GM08714 (cell line): ENCODE measurements around the gene PCGF1.

Experiments used
- H3K4me3 ChIP-seq: fragments of 200-500 bp; sonication (Bioruptor generic); 2 replicates; pipeline ENCODE4 v1.5.1; 2014; ENCODE audit warnings: mild to moderate bottlenecking, low read length, inconsistent platforms
- ZNF274 ChIP-seq: IDR thresholded peaks from 2 replicates; pipeline ENCODE4 v1.6.1; 2012; ENCODE audit warnings: mild to moderate bottlenecking, low read depth, low read length

The PCGF1 gene

DNA sequence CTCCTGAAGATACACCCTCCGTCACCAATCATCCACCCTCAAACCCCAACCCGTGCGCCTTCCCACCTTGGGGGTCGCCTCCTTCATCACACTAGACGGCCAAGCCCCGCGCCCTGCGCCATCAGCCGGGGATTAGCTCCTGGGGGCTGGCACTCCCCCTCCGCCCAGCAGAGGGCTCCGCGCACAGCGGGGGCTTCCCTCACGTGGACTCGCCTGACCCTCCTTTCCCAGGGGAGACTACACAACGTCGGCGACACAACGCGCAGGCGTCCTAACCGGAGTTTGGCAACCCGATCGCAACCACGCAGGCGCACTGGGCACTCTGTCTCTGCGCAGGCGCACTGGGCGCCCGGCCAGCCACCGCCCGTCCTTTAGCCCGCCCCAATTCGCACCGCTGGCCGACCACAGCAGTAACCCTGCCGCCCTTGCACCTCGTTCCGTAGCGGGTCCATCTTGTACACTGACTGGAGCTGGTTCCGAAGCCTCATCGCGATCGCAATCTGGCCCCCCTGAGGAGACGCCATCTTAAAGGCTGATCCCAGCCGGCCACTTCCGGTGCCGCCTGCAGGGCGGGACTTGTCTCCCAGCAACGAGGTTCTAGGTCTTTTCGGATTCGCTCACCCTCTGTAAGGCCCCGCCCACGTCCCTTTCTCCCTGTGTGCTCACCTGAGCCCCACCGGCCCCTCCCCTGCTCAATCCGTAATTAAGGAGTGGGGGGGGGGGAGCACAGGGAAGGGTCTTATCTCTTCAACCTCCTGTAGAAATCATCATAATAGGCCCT is at the start of gene PCGF1:
Gene PCGF1, minus strand, starts transcription at position 551 of the 781 bp plus-strand sequence. Its CDS starts 27 bp downstream, at position 524.
- peak within 1 kb of the TSS; percentile 65 for H3K4me3 ChIP-seq
- TF ChIP-seq ZNF274: no peak

DNA sequence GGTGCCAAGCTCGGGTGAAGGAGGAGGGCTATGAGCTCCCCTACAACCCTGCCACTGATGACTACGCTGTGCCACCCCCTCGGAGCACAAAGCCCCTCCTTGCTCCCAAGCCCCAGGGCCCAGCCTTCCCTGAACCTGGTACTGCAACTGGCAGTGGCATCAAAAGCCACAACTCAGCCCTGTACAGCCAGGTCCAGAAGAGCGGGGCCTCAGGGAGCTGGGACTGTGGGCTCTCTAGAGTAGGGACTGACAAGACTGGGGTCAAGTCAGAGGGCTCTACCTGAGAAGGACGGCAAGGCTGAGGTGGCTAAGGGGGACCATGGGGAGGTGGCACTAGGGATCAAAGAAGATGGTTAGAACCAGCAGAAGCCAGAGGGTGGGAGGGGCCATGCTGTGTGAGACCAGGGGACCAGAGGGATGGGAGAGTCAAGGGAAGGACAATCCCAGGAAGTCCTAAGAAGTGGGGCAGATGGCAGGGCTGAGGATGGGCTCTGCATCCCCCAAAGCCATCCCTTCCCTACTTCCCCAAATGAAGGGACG is 49.4 kb upstream of the PCGF1 start:
- no peak overlapping the region for H3K4me3 ChIP-seq
- TF ChIP-seq ZNF274: no peak

GRCh38 chr2:74556159-74556558 is 48.7 kb upstream of the PCGF1 start:
- H3K4me3 ChIP-seq: peak overlapping the region; percentile 96; the same call in 1 of the 2 replicates

DNA sequence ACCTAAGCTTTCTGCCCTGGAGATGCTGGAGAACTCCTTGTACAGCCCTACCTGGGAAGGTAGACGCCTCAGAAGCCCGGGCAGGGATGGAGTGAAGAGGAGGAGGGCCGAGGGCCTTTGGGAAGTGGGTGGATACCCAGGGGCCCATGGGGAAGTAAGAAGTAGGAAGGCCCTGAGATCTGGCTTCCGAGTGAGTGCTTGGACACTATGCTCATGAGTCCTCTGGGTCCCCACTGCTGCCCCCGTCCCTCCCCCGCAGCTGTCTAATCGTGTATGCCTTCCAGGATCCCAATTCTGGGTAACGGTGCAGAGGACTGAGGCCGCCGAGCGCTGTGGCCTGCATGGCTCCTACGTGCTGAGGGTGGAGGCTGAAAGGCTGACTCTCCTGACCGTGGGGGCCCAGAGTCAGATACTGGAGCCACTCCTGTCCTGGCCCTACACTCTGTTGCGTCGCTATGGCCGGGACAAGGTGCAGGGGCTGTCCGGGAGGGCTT is 48.2 kb upstream of the PCGF1 start:
- peak overlapping the region; percentile 96; the same call in 1 of the 2 replicates for H3K4me3 ChIP-seq
- no peak for TF ChIP-seq ZNF274

More at GRCh38 chr2:74556159-74556558, 48.7 kb upstream of the PCGF1 start:
- no peak for TF ChIP-seq ZNF274

- H3K4me3 ChIP-seq: peak overlapping the region; percentile 96
- no peak for TF ChIP-seq ZNF274
These were observed 47.5 kb upstream of the PCGF1 start for GRCh38 chr2:74554820-74555531.

DNA sequence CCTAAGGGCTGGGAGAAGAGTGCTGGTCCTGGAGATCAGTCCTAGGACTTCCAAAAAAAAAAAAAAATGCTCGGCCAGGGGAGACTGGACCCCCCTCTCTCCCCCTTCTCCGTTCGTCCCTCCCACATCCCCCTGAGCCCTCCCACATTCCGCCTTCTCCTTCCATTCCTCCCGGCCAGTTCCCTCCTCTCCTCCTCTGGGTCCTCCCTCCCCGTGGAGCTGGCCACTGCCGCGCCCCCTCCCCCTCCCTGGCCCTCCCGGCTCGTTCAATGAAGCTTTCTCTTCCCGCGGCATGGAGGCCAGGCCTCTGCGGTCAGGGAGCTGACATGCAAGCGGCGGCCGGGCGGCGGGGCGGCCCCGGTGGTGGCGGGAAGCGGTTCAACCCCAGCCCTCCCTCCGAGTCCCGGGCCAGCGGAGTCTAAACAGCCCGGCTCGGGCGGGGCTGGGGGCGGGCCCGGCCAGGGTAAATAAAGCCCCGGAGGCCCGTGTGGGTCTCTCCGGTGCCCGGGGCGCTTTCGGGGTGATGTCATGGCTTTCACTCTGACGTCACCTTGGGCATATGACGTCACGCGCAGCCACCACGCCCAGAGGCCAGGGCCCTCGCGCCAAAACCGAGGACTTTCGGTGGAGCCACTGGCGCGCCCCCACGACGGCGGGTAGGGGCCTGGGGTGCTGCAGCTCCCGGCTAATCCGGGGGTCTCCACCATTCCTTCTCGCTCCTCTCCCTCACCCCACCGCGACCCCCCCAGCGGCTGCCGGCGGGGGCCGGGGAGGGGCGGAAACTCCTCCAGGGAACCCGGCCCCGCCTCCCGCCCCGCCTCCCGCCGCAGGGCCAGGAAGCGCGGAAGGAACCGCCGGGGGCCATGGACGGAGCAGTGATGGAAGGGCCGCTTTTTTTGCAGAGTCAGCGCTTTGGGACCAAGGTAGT is 46.7 kb upstream of the PCGF1 start, which contains the start of the genes DOK1 and LOXL3:
Gene DOK1, plus strand, starts transcription at position 829 of the 928 bp plus-strand sequence. Its CDS starts 35 bp downstream, at position 864.
Gene LOXL3, minus strand, starts transcription at position 51 of the 928 bp plus-strand sequence. CDS start 1,308 bp downstream, outside the sequence.
- H3K4me3 ChIP-seq: peak within 1 kb of the TSS; percentile 96
- no peak for TF ChIP-seq ZNF274

- peak overlapping the region; percentile 96; the same call in 1 of the 2 replicates for H3K4me3 ChIP-seq
- TF ChIP-seq ZNF274: no peak
These were observed 45.7 kb upstream of the PCGF1 start for GRCh38 chr2:74552914-74553811.

- TF ChIP-seq ZNF274: no peak
- peak overlapping the region; percentile 48; the same call in 1 of the 2 replicates for H3K4me3 ChIP-seq
These were observed 44.7 kb upstream of the PCGF1 start for GRCh38 chr2:74551942-74552913.

DNA sequence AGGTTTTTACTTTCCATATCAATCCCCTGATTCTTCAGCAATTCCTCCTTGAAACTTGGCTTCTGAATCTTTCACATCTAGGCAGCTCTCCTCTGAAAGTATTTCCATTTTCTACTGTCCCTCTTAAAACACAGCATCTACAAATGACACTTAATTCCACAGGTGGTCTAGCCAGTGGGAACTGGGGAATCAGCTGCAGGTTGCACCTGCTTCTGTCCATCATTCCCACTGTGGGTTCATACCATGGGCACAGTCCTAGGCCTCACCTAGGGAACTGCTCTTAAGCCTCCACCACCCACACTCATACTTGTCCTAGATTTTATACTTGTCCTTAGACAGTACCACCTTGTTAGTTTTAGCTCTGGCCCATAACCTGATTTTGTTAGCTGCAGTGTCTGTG is 44.0 kb upstream of the PCGF1 start:
- peak overlapping the region; percentile 48; the same call in 1 of the 2 replicates for H3K4me3 ChIP-seq
- no peak for TF ChIP-seq ZNF274

DNA sequence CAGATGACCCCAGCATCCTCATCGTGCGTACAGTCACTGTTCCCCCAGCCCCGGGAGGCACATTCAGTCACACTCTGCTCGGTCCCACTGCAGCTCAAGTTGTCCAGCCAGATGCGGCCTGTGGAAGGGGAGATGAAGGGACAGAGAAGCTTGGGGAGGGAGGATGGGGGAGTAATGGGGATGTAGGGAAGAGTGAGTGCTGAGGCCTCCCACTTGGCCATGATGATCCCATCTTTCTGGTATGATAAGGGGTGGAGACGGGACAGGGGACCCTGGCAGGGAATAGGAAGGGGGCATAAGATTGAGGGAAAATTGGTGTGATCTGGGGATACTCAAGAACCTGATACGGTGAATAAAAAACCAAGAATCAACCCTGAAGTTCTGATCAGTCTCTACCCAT is 42.7 kb upstream of the PCGF1 start:
- TF ChIP-seq ZNF274: no peak
- H3K4me3 ChIP-seq: peak overlapping the region; percentile 53; the same call in 1 of the 2 replicates
